Adipocyte (in vitro differentiated cells): ENCODE results near the gene EIF3D.
"Not testable (repeated sequence)": the region's sequence is repeated elsewhere in the genome, so short reads cannot be mapped to it uniquely, and the experiment has no call there.

Source experiments
- DNase-seq: peaks from one replicate; pipeline ENCODE4 v3.0.0-alpha.2; 2015; ENCODE audit warnings: low read depth
- H3K27me3 ChIP-seq: replicated peaks from 2 replicates; pipeline ENCODE4 v1.7.0; 2013; ENCODE audit warnings: mild to moderate bottlenecking, low read length, moderate library complexity; ENCODE audit not compliant: control insufficient read depth, insufficient read depth
- H3K36me3 ChIP-seq: 2 replicates; pipeline ENCODE4 v1.7.0; 2013; ENCODE audit warnings: low read length, mild to moderate bottlenecking, moderate library complexity; ENCODE audit not compliant: control insufficient read depth, insufficient read depth, severe bottlenecking
- H3K4me1 ChIP-seq: 2 replicates; pipeline ENCODE4 v1.7.0; 2013; ENCODE audit warnings: mild to moderate bottlenecking, low read length, moderate library complexity; ENCODE audit not compliant: control insufficient read depth, insufficient read depth
- H3K4me3 ChIP-seq: 2 replicates; pipeline ENCODE4 v1.7.0; 2013; ENCODE audit warnings: mild to moderate bottlenecking, low read length, moderate library complexity
- H3K9ac ChIP-seq: 2 replicates; pipeline ENCODE4 v1.7.0; 2013; ENCODE audit warnings: mild to moderate bottlenecking, low read length, moderate library complexity
- H3K9me3 ChIP-seq: 2 replicates; pipeline ENCODE4 v1.7.0; 2013; ENCODE audit warnings: mild to moderate bottlenecking, low read length, moderate library complexity; ENCODE audit not compliant: control insufficient read depth

EIF3D gene

DNA sequence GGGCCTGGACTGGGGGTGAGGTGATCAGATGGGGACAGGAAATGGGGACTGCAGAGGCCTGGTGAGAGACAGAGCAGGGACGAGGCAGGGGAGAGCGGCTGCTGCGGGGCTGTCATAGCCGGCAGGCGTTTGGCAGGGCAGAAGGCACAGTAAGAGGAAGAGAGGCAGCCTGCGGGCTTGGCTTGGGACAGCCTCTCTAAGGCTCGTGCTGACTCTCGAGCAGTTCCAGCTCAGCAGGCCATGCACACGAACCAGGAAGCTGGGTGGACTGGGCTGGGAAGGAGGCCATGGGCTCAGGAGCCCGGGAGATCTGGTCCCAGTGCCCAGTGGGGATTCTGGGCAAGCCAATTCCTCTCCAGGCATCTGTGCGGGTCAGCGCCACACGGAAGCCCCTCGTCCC lies 19.6 kb upstream of the EIF3D start:
- Histone ChIP-seq H3K36me3 (no peaks in the 10 kb centered on the region), H3K9me3 (no peaks in the 10 kb centered on the region), H3K4me1 (no peaks in the 10 kb centered on the region), H3K9ac (no peak overlapping the region), H3K27me3 (peaks cover 30% of the 10 kb centered on the region), H3K4me3 (no peak overlapping the region)
- no peak for DNase-seq

DNA sequence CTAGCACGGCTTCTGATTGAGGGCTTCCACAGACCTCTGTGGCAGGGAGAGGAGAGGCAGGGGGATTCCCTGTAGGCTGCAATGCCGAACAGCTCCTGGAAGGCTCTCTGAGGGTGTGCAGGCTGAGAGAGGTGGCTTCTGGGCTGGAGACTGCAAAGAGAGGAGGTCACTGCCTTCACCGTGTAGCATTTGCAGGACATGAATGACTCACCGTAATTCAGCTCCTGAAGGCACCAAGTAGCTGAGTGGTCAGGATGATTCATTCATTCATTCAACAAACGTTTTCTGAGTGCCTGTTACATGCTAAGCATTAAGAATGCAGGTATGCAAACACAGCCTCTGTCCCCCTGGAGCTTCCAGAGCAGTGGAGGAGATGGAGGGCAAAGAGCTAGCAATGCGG lies 18.0 kb upstream of the EIF3D start:
- H3K9me3 ChIP-seq, result no peaks in the 10 kb centered on the region
- H3K27me3 ChIP-seq, result peaks cover 20% of the 10 kb centered on the region
- DNase-seq, result peak; percentile 47
- H3K36me3 ChIP-seq, result no peaks in the 10 kb centered on the region
- H3K9ac ChIP-seq, result no peak overlapping the region
- H3K4me1 ChIP-seq, result no peaks in the 10 kb centered on the region
- no peak overlapping the region for H3K4me3 ChIP-seq

DNA sequence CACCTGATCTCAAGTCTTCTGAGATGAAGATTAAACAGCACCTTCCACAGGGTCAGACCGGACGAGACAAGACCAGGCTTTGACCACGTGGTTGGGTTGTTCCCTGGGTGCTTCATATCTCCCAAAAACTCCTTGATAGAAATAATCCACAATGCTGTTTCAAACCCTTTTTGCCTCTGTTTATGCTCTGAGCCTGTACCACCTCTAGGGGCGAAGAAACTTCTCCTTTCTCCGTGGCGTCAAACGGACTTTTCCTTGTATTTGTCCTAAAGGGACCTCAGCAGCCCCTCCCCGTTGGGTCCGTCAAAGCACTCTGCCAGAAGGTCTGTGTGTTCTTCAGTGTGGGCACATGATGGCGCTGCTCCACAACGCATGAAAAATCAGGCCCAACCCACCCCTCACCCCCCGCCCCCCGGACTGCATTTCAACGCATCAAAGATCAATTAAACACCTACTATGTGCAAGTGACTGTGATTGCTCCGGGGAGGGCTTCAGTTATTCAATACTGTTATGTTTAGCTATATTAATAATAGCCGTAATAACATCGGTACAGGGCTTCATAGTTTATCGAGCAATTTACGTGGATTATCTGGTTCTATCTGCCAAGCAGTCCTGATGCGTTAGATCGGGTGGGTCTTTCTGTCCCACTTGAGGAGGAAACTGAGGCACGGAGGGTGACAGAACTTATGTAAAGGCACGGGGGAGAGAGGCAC lies 17.3 kb upstream of the EIF3D start:
- DNase-seq, result peak; percentile 76
- H3K4me1 ChIP-seq, result no peaks in the 10 kb centered on the region
- peak overlapping the region; percentile 35 for H3K9ac ChIP-seq
- no peak overlapping the region for H3K4me3 ChIP-seq
- no peaks in the 10 kb centered on the region for H3K9me3 ChIP-seq
- H3K36me3 ChIP-seq, result no peaks in the 10 kb centered on the region
- peaks cover 13% of the 10 kb centered on the region for H3K27me3 ChIP-seq

DNA sequence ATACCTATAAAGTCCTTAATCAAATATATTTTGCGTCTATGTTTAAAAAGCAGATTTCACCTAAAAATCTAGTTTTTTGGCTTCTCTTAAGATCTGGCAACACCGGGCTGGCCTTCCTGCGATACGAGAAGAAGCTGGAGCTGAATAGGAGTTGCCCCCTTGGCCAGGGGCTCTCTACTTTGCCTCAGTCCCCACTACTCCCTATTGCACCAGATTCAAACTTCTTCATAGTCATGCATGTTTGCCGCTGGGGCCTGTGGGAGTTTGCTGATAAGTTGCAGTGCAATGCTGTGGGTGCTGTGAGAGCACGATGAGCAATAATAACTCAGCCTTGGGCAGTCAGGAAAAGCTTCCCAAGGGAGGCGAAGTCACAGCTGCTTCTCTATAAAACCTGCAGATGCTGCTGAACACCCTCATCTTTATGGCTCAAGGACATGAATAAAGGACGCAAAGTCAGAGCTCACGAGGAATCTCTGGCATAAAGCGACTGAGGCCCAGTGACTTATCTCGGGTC lies 15.2 kb upstream of the EIF3D start:
- DNase-seq, result no peak
- Histone ChIP-seq H3K27me3 (no peaks in the 10 kb centered on the region), H3K9ac (no peak overlapping the region), H3K36me3 (no peaks in the 10 kb centered on the region), H3K9me3 (no peaks in the 10 kb centered on the region), H3K4me3 (no peak overlapping the region), H3K4me1 (no peaks in the 10 kb centered on the region)

DNA sequence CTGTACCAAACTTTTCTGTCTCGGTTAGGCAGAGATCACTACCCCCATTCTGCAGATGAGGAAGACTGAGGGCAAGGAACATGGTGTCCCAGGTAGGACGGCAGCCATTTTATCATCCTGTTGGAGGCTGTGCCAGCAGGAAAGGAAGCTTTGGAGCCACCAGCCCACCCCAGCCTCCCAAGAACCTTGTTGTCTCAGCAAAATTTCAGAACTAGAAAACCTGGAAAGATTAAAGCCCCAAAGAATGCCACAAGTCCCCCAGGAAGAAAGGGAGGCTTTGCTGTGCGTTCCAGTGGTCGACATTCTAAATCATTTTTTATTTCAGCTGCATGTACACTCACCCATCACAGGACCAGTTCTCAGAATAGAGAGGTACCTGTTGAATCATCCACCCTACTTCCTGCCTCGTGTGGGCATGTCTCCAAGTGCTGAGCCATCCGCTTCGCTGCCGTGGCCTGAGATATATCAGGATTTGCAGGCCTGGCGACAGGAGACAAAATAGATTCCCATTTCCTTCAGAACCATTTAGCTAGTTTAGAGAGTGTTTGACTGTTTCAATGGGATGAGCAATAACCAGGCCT lies 13.0 kb upstream of the EIF3D start:
- Histone ChIP-seq H3K4me1 (no peaks in the 10 kb centered on the region), H3K9me3 (no peaks in the 10 kb centered on the region), H3K9ac (peak overlapping the region; percentile 3), H3K4me3 (no peak overlapping the region), H3K36me3 (no peaks in the 10 kb centered on the region), H3K27me3 (no peaks in the 10 kb centered on the region)
- peak; percentile 30 for DNase-seq

DNA sequence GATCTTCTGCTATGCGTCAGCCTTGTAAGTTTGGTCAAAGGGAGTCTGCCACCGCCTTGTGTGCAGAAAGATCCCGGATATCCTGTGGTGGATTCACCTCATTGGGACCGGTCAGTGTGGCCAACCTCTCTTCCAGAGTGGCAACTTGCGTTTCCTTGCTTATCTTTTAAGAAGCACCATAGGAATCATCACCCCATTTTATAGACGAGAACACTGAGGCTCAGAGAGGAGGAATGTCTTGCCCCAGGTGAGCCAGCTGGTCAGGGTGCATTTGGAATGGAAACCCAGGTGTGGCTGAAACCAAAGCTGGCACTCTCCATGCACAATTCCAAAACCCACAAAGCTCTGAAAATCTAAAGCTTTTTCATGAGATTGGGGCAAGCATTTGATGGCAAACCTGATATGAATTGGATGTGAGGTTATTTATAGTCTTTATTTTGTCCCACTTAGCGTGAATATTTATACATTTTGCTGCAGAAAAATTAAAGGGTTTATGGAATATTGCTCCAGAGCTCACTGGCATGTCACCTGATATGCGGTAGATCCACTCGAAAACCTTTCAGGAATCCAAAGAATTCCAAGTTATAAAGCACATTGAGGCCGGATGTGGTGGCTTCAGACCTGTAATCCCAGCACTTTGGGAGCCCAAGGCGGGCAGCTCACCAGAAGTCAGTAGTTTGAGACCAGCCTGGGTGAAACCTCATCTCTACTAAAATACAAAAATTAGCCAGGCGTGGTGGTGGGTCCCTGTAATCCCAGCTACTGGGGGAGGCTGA lies 12.1 kb upstream of the EIF3D start:
- no peaks in the 10 kb centered on the region for H3K4me1 ChIP-seq
- no peak overlapping the region for H3K4me3 ChIP-seq
- H3K36me3 ChIP-seq, result no peaks in the 10 kb centered on the region
- H3K27me3 ChIP-seq, result no peaks in the 10 kb centered on the region
- DNase-seq, result no peak
- H3K9me3 ChIP-seq, result no peaks in the 10 kb centered on the region
- no peak overlapping the region for H3K9ac ChIP-seq

DNA sequence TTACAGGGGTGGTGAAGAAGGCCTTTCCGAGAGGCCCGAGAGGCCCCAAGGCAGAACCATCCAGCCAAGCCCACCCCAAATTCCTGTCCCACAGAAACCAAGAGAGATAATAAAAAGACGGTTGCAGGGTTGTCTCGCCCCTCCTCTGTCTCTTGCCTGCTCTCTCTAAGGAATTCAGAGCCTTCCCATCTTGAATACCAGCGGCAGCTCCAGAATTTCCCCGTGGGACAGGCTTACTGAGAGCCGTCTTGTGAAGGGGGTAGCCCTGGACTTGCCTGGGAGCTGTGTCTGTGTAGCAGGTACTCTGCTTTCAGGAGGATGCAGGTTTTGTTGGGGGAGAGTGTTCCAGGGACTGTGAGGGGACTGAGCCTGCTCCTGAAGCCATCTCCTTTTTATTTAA lies 9.6 kb upstream of the EIF3D start:
- Histone ChIP-seq H3K27me3 (no peaks in the 10 kb centered on the region), H3K36me3 (no peaks in the 10 kb centered on the region), H3K4me1 (no peaks in the 10 kb centered on the region), H3K4me3 (no peak overlapping the region), H3K9me3 (peaks cover 6% of the 10 kb centered on the region), H3K9ac (no peak overlapping the region)
- no peak for DNase-seq

DNA sequence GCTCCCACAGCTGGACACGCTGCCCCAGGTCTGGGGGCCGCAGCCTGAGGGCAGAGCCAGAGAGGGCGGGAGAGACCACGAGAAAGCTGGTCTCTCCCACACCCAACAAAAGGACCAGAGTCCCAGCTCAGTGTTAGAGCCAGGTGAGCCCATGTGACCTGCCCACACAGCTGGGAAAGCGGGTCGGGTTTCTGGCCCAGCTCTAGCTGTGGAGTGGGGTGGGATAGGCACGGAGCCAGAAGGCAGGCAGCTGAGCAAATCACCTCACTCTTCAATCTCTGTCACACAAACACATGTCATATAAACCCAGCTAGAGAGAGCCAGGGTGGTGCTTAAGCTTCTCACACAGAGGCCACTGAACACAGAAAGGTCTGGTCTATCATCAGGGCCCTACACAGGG lies 7.8 kb upstream of the EIF3D start:
- Histone ChIP-seq H3K36me3 (no peaks in the 10 kb centered on the region), H3K9ac (no peak overlapping the region), H3K4me1 (no peaks in the 10 kb centered on the region), H3K9me3 (peaks cover 6% of the 10 kb centered on the region), H3K4me3 (no peak overlapping the region), H3K27me3 (no peaks in the 10 kb centered on the region)
- no peak for DNase-seq

DNA sequence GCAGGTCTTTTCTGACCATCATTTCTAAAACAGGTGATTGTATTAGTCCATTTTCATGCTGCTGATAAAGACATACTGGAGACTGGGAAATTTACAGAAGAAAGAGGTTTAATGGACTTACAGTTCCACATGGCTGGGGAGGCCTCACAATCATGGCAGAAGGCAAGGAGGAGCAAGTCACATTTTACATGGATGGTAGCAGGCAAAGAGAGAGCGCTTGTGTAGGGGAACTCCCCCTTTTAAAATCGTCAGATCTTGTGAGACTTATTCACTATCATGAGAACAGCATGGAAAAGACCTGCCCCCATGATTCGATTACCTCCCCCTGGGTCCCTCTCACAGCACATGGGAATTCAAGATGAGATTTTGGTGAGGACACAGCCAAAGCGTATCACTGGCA lies 4.4 kb upstream of the EIF3D start:
- not testable (repeated sequence) for H3K9ac ChIP-seq, DNase-seq, H3K27me3 ChIP-seq, H3K4me1 ChIP-seq, H3K36me3 ChIP-seq, H3K9me3 ChIP-seq, H3K4me3 ChIP-seq

DNA sequence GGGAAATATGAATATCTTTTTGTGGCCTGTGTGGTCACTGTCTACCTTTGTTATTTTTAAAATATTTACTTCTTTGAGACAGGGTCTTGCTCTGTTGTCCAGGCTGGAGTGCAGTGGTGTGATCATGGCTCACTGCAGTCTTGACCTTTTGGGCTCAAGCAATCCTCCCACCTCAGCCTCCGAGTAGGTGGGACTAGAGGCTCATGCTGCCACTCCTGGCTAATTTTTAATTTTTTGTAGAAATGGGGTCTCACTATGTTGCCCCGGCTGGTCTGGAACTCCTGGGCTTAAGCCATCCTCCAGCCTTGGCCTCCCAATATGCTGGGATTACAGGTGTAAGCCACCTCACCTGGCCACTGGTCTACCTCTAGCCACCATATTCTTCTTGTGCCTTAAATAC lies 3.5 kb upstream of the EIF3D start:
- Histone ChIP-seq H3K36me3 (no peaks in the 10 kb centered on the region), H3K9me3 (peaks cover 6% of the 10 kb centered on the region), H3K4me3 (no peak overlapping the region), H3K4me1 (peaks cover 10% of the 10 kb centered on the region), H3K9ac (no peak overlapping the region), H3K27me3 (no peaks in the 10 kb centered on the region)
- no peak for DNase-seq

DNA sequence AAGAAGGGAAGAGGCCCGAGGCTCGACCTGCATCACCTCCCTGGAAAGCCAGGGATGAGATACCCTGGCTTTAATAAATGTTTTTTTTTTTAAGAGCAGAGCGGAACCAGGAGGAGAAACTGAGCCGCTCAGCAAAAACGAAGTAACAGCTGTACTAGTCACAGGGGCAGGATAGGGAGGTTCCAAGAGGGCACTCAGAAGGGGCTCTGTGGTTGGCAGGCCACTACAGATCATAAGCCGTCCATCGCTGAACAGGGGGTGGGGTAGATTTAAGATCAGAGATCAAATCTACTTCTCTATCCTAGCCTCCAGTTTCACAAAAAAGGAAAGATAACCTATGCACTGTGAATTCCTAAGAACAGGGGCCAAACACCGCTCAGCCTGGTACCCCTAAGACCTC lies 625 bp downstream of the EIF3D start:
- peak overlapping the region; percentile 93 for H3K4me3 ChIP-seq
- peak; percentile 59 for DNase-seq
- peaks cover 17% of the 10 kb centered on the region for H3K4me1 ChIP-seq
- H3K27me3 ChIP-seq, result no peaks in the 10 kb centered on the region
- H3K9me3 ChIP-seq, result no peaks in the 10 kb centered on the region
- peak overlapping the region; percentile 93 for H3K9ac ChIP-seq
- H3K36me3 ChIP-seq, result peaks cover 39% of the 10 kb centered on the region
